GM15510 (cell line): Measurements from ENCODE around the gene CCDC9B.

Source experiments
- POLR2A ChIP-seq: IDR thresholded peaks from 3 replicates; pipeline ENCODE4 v1.6.1; 2011; ENCODE audit warnings: borderline replicate concordance; ENCODE audit not compliant: insufficient read length; ENCODE audit errors: extremely low read depth

CCDC9B gene

GRCh38 chr15:40302288-40302886 lies 38.4 kb downstream of the CCDC9B start:
- TF ChIP-seq POLR2A, result no peak

- no peak for TF ChIP-seq POLR2A
Observed at GRCh38 chr15:40301467-40302179, 39.1 kb downstream of the CCDC9B start.

GRCh38 chr15:40300771-40301170 lies 40.0 kb downstream of the CCDC9B start:
- no peak for TF ChIP-seq POLR2A

GRCh38 chr15:40300367-40300766 lies 40.4 kb downstream of the CCDC9B start:
- TF ChIP-seq POLR2A, result no peak

GRCh38 chr15:40298216-40298935 lies 42.4 kb downstream of the CCDC9B start:
- no peak for TF ChIP-seq POLR2A

- no peak for TF ChIP-seq POLR2A
Observed at GRCh38 chr15:40297356-40297755, 43.4 kb downstream of the CCDC9B start.

- TF ChIP-seq POLR2A, result no peak
Observed at GRCh38 chr15:40296561-40297230, 44.0 kb downstream of the CCDC9B start.

- no peak for TF ChIP-seq POLR2A
Observed at GRCh38 chr15:40295877-40296560, 44.7 kb downstream of the CCDC9B start.

GRCh38 chr15:40295297-40295696 lies 45.4 kb downstream of the CCDC9B start:
- no peak for TF ChIP-seq POLR2A

GRCh38 chr15:40293905-40294895 lies 46.5 kb downstream of the CCDC9B start:
- TF ChIP-seq POLR2A, result no peak

- no peak for TF ChIP-seq POLR2A
Observed at GRCh38 chr15:40293006-40293405, 47.7 kb downstream of the CCDC9B start.

- TF ChIP-seq POLR2A, result no peak
Observed at GRCh38 chr15:40292246-40292645, 48.5 kb downstream of the CCDC9B start.

- no peak for TF ChIP-seq POLR2A
Observed at GRCh38 chr15:40290918-40291574, 49.7 kb downstream of the CCDC9B start.
